ENCODE measurements around the gene CCNQ.
"Not testable (repeated sequence)": the region's sequence is repeated elsewhere in the genome, so short reads cannot be mapped to it uniquely, and the experiment has no call there.

DNA sequence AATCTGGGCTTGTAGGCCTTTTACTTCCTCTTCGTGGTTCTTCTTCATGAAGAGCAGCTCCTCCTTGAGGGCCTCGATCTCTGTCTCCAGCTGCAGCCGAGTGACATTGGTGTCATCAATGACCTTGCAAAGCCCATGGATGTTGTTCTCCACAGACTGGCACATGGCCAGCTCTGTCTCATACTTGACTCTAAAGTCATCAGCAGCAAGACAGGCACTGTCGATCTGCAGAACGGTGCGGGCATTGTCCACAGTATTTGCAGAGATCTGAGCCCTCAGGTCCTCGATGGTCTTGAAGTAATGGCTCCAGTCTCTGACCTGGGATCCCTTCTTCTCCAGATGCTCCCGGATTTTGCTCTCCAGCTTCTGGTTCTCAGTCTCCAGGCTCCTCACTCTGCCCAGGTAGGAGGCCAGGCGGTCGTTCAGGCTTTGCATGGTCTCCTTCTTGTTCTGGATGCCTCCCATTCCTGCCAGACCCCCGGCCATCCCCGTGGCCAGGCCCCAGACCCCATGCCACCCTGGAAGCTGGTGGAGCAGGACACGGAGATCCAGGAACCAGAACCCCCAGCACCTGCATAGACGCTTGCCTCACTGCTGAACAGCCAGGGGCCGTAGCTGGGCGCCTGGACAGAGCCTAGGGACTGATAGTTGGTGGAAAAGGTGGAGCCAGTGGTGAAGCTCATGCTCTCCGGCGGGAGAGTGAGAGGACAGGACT is 5.9 kb upstream of the CCNQ start:
- not testable (repeated sequence) for TF ChIP-seq POLR2AphosphoS5 (IDR thresholded peaks at IDR 0.05; ENCODE audit: low read depth, low read length); HDAC2 (IDR thresholded peaks at IDR 0.05; ENCODE audit: borderline replicate concordance in 1 of 2, low read depth in 2 of 2, low read length in 2 of 2); EGR1 (IDR thresholded peaks at IDR 0.05; ENCODE audit: borderline replicate concordance, low read depth, low read length)
- TF ChIP-seq, protein P1, sequence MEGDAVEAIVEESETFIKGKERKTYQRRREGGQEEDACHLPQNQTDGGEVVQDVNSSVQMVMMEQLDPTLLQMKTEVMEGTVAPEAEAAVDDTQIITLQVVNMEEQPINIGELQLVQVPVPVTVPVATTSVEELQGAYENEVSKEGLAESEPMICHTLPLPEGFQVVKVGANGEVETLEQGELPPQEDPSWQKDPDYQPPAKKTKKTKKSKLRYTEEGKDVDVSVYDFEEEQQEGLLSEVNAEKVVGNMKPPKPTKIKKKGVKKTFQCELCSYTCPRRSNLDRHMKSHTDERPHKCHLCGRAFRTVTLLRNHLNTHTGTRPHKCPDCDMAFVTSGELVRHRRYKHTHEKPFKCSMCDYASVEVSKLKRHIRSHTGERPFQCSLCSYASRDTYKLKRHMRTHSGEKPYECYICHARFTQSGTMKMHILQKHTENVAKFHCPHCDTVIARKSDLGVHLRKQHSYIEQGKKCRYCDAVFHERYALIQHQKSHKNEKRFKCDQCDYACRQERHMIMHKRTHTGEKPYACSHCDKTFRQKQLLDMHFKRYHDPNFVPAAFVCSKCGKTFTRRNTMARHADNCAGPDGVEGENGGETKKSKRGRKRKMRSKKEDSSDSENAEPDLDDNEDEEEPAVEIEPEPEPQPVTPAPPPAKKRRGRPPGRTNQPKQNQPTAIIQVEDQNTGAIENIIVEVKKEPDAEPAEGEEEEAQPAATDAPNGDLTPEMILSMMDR (IDR thresholded peaks at IDR 0.05; ENCODE audit: control extremely low read depth in 1 of 3, insufficient read depth in 1 of 3, low read depth in 1 of 3, low read length in 3 of 3), result not testable (repeated sequence)
- TF ChIP-seq, protein P2, sequence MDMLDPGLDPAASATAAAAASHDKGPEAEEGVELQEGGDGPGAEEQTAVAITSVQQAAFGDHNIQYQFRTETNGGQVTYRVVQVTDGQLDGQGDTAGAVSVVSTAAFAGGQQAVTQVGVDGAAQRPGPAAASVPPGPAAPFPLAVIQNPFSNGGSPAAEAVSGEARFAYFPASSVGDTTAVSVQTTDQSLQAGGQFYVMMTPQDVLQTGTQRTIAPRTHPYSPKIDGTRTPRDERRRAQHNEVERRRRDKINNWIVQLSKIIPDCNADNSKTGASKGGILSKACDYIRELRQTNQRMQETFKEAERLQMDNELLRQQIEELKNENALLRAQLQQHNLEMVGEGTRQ (IDR thresholded peaks at IDR 0.05; ENCODE audit: low read length), result not testable (repeated sequence)

All from H1 (cell line).